GM21717 (cell line): ENCODE results near the gene EFCAB11.
"Not testable (repeated sequence)": the region's sequence is repeated elsewhere in the genome, so short reads cannot be mapped to it uniquely, and the experiment has no call there.

ENCODE experiments used
- ATAC-seq: cut with Tn5 transposase; IDR thresholded peaks from one replicate; pipeline ENCODE4 v1.9.1; 2021; ENCODE audit warnings: mild to moderate bottlenecking, moderate library complexity; ENCODE audit not compliant: unreplicated experiment

EFCAB11 gene

GRCh38 chr14:89874091-89874490 lies 80.4 kb downstream of the EFCAB11 start:
- ATAC-seq: not testable (repeated sequence)

DNA sequence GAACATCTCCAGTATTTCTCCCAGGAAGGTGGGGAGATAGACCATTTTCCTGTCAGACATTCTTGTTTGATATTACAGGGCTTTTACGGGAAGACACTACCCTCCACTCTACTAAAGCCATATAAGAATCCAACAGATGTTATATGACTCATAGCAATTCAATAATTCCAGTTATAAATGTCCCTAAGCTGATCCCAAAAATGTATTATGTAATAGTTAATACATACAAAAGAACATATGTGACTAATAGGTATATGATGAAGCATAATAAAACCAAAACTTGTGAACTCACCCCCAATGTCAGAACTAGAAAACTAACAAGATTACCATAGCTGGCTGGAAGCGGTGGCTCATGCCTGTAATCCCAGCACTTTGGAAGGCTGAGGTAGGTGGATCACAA lies 84.2 kb downstream of the EFCAB11 start:
- no peak for ATAC-seq

- ATAC-seq: no peak
These were observed 84.9 kb downstream of the EFCAB11 start for GRCh38 chr14:89869606-89870005.

DNA sequence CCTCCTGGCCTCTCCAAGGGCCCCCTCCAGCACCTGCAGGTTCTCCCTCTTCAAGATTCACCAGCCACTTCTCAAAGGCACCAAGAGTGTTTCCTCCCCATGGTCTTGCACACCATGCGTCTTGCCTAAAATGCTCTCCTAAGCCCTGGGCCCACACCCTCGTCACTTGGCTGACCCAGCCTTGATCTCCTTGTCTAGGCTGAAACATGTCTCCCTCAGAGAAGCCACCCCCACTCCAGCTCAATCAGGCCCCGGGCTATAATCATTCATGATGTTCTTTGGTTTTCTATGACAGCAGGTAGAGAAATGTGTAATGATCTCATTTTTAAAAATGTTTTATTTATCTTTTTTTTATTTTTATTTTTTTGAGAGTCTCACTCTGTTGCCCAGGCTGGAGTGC lies 88.1 kb downstream of the EFCAB11 start:
- ATAC-seq: no peak

DNA sequence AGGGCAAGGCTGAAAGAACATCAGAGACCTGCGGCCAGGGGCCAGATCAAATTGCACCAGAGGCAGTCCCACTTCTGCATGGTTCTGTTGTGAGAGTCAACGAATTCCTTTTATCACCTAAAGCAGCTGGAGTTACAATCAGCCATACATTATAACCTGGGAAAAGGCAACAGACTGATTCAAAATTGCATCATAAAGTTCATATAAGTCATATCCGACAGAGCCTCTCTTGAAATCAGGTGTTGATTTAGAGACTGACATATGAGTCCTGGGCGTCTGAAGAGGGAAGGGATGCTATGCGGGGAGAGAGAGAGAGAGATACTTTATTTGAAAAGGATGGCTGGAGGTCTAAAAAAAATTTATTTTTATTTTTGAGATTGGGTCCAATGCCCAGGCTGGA lies 89.4 kb downstream of the EFCAB11 start:
- no peak for ATAC-seq

- ATAC-seq: no peak
These were observed 91.7 kb downstream of the EFCAB11 start for GRCh38 chr14:89862856-89863255.

DNA sequence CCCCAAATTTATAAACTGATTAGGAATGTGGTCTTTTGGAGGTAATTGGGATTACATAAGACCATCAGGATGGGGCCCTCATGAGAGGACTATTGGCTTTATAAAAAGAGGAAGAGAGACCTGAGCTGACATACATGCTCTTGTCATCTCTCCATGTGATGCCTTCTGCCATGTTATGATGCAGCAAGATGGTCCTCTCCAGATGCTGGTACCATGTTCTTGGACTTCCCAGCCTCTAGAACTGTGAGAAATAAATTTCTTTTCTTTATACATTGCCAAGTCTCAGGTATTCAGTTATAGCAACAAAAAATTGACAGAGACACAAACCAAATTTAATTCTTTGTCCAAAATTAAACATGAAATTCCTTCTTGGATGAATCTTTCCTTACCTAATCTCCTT lies 92.9 kb downstream of the EFCAB11 start:
- no peak for ATAC-seq

DNA sequence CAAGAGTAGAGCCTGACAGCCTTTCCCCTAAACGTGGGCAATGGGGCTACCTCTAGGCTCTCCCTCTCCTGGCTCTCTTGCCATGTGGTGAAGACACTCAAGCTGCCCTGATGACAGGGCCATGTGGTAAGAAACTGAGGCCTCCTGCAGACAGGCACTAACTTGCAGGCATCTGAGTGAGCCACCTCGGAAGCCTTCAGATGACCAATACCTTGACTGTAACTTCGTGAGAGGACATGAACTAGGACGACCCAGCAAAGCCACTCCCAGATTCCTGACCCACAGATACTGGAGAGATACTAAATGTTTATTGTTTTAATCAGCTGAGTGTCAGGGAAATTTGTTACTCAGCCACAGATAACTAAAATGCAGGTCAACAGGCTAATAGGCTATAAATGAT lies 96.4 kb downstream of the EFCAB11 start:
- no peak for ATAC-seq

DNA sequence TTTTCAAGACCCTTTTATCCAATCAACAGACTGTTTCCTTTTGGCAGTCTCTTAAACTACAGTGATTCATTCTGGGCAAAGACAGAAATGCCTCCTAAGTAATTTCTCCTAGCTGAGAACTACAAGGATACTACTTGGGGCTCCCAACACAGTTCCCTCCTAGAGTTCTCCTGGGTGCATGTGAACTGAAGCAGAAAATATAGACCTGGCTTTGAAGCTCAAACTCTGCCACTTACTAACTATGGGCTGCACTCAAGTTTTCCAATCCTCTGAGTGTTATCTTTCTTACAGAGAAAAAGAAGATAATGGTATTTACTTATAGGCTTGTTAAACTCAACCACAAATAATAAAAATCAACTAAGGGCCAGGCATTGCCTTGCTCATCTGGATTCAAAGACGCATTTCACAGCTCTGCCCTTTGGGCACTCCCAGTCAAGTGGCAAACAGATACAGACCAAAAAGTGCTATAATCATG lies 97.6 kb downstream of the EFCAB11 start:
- ATAC-seq: no peak

GRCh38 chr14:89855961-89856656 lies 98.4 kb downstream of the EFCAB11 start:
- ATAC-seq: no peak

DNA sequence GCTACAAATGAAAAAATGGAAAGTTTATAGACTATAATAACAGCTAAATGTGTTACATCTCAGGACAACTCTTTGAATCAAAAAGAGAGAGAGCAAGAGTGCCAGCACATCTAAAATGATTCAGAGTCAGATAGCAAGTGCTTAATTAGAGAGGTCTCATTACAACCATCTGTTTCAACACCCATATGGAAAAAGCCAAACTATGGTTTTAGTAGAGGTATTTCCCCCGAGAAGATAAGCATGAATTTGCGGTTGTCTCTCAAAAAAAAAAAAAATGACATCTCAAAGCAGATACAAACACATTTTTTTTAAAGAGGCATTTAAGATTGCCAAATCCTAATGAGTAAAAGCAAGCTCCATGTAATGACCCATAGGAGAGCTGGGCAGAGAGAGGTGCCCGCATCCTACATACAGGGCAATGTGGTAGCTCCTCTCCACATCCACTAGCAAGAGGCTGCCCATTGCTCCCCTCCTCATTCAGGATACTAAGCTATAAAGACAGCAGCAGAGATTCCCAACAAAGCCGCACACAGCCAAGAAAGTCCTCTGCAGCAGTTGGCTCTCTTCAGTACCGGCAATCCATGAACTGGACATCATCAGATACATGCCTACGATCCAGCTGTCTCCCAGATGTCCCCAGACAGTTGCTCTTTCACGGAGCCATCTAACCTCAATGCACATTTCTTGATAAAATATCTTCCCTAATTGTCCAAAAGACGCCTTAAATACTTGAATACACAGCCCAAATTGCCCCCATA lies 100.4 kb downstream of the EFCAB11 start:
- ATAC-seq: no peak

DNA sequence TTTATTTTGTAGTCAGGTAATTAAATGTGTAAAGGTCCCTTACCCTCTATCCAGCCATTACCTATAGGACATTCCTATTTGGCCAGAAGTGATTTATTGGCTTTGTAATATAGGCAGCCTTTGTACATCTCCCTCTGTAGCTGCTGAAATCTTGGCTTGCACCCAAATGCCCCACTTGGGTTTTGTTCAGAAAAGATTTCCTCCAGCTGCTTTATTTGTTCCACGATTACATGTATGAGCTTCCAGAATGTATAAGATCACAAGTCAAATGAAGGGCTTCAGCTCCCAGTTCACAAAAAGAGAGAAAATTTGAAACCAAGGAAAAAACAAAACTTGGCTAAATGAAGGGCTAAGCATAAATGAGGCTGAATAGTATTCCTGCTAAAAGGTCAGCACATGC lies 103.4 kb downstream of the EFCAB11 start:
- no peak for ATAC-seq

DNA sequence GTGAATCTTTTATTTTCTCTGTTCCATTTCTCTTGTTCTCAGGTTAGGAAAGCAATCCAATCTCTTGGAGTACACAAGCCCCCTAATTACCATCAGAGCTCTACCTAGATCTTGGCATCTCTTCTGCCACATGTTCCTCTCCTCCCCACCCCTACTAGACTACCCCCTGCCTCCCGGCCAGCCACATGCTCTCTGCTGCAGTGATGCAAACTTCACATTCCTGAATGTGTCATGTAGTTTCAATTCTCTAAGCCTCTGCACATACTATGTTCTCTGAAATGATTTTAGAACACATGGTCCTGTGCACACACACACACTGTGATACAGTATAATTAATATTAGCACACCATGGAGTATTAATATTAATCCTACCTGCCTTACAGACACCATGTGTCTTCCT lies 104.6 kb downstream of the EFCAB11 start:
- no peak for ATAC-seq

DNA sequence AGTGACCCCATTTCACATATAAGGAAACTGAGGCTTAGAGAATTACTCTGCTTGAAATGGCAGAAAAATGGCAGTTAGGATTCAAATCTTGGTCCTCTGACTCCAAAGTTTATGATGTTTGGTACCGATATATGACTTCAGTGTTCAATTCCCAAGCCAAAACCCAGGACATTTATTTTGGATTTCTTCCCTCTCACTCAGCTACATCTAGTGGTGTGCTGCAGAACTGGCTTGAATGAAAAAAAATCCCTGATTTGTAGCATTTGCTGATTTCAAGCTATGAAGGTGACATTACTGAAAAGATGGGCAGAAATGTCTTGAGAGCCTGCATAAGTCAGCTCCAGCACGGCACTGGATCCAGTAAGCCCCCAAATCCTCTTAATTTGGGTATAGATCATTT lies 106.4 kb downstream of the EFCAB11 start:
- no peak for ATAC-seq

- ATAC-seq: no peak
These were observed 109.2 kb downstream of the EFCAB11 start for GRCh38 chr14:89845346-89845745.

DNA sequence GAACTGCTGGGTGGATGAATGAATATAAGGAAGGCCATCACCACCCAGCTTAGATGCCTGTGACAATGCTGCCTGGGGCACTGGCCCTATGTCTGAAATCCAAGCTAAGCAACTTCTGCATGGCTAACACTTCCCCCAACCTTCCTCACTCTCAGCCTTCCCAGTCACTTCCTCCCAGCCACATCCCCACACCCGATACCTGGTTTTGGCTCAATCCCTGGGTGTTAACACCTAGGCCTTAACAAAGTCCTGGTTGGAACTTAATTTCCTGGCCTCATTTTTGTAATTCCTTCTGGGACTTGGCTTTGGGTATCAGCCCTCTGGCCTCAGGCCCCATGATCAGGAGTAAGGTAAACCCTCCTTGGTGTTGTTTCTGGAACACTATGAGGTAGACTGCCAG lies 110.0 kb downstream of the EFCAB11 start:
- no peak for ATAC-seq

- ATAC-seq: no peak
These were observed 111.7 kb downstream of the EFCAB11 start for GRCh38 chr14:89842837-89843236.

DNA sequence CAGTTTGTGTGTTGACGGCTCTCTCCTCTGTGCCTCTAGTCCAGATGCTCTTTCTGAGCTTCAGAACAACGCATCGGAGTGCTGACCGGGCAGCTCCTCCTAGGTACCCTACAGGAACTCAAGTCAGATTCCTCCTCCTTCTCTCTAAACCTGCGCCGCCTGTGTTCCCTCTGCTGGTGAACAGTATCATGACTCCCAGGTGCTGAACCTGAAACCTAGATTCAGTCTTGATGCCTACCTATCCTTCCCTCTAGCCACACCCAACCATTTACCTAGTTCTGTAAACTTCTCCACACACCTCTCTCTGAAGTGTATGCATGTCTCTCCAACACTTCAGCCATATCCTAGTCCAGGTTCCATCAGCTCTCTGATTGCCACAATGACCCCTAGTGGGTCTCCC lies 112.7 kb downstream of the EFCAB11 start:
- no peak for ATAC-seq

DNA sequence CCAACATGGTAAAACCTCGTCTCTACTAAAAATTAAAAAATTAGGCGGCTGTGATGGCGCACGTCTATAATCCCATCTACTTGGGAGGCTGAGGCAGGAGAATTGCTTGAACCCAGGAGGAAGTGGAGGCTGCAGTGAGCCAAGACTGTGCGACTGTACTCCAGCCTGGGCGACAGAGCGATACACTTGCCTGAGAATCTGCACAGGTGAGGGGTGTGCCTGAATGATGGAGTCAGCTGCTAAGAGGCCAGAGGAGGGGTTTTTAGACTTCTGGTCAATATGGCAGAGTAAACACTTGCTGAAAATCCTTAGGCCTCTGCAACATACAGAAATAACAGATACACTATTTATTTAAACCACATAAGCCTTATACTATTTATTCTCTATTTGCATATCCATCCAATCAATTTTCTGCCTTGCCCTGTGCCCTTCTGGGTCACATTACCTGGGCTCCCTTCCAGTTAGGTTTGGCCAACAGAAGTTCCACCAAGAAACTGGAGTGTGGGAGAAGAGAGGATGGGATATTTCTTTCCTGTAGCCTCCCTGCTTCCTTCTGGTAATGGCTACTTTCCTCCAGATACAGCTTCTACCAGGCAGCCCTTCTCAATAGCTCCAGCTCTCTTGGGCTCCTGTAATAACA lies 117.6 kb downstream of the EFCAB11 start:
- ATAC-seq: no peak

GRCh38 chr14:89833661-89834060 lies 120.9 kb downstream of the EFCAB11 start:
- no peak for ATAC-seq

- no peak for ATAC-seq
These were observed 121.4 kb downstream of the EFCAB11 start for GRCh38 chr14:89833120-89833532.
